Retinal pigment epithelial cell (primary cell): Measurements from ENCODE around the gene POLQ.

Experiments used
- DNase-seq: peaks from one replicate; pipeline ENCODE4 v3.0.0-alpha.2; 2010; ENCODE audit warnings: low read depth
- H3K4me3 ChIP-seq: 2 replicates; pipeline ENCODE4 v1.5.1; 2011; ENCODE audit warnings: mild to moderate bottlenecking, low read length, control low read depth, moderate library complexity
- CTCF ChIP-seq: conservative IDR thresholded peaks from 2 replicates; pipeline ENCODE4 v1.5.1; 2011; ENCODE audit warnings: low read depth, low read length, control low read depth, inconsistent platforms

The POLQ gene

GRCh38 chr3:121567649-121568048 is 21.9 kb upstream of the POLQ start, which contains the start of gene ARGFX:
TSS of gene ARGFX (plus strand) at chr3:121567949. CDS start at chr3:121570714, 2,765 bp downstream.
- H3K4me3 ChIP-seq, result no peak within 1 kb of the TSS
- no peak for DNase-seq
- no peak for TF ChIP-seq CTCF

- H3K4me3 ChIP-seq, result no peak overlapping the region
- no peak for DNase-seq
- no peak for TF ChIP-seq CTCF
Observed at GRCh38 chr3:121566773-121567172, 21.0 kb upstream of the POLQ start.

GRCh38 chr3:121562148-121562547 is 16.4 kb upstream of the POLQ start:
- DNase-seq, result no peak
- no peak overlapping the region for H3K4me3 ChIP-seq
- no peak for TF ChIP-seq CTCF

- no peak overlapping the region for H3K4me3 ChIP-seq
- DNase-seq, result no peak
- no peak for TF ChIP-seq CTCF
Observed at GRCh38 chr3:121557426-121557934, 11.7 kb upstream of the POLQ start.

GRCh38 chr3:121552797-121553196 is 7.0 kb upstream of the POLQ start:
- no peak for TF ChIP-seq CTCF
- no peak overlapping the region for H3K4me3 ChIP-seq
- no peak for DNase-seq

GRCh38 chr3:121552379-121552778 is 6.6 kb upstream of the POLQ start:
- DNase-seq, result no peak
- no peak for TF ChIP-seq CTCF
- H3K4me3 ChIP-seq, result no peak overlapping the region

- H3K4me3 ChIP-seq, result peak overlapping the region; percentile 90
- DNase-seq, result no peak
- no peak for TF ChIP-seq CTCF
Observed at GRCh38 chr3:121545049-121545573, 677 bp downstream of the POLQ start.
